ENCODE results near the gene MCMBP. TPM values are rescaled to one million over a fixed set of nuclear protein-coding genes. Genes with fewer than 3 reads are reported as not detected.

MCMBP gene
- total RNA-seq, 1 donor from 2014 or later, result 42.9 TPM

GRCh38 chr10:119781498-119781897, 91.1 kb downstream of the MCMBP start:
- Mint-ChIP-seq H3K4me1 (peaks cover 24% of the 10 kb centered on the region), H3K9me3 (no peaks in the 10 kb centered on the region), H3K27ac (no peak overlapping the region), H3K36me3 (peaks cover 2% of the 10 kb centered on the region), H3K27me3 (ENCODE audit: low read depth) (no peaks in the 10 kb centered on the region), H3K4me3 (no peak overlapping the region)
- TF ChIP-seq CTCF (IDR thresholded peaks at IDR 0.05; ENCODE audit: unreplicated experiment), result no peak
- DNase-seq (ENCODE audit: low spot score in 2 of 2, unreplicated experiment in 2 of 2), result no peak

- H3K27me3 Mint-ChIP-seq (ENCODE audit: low read depth), result no peaks in the 10 kb centered on the region
- DNase-seq (ENCODE audit: low spot score in 2 of 2, unreplicated experiment in 2 of 2), result no peak
- no peak overlapping the region for H3K4me3 Mint-ChIP-seq
- H3K36me3 Mint-ChIP-seq, result peaks cover 2% of the 10 kb centered on the region
- H3K9me3 Mint-ChIP-seq, result no peaks in the 10 kb centered on the region
- H3K4me1 Mint-ChIP-seq, result peaks cover 19% of the 10 kb centered on the region
- no peak for TF ChIP-seq CTCF (IDR thresholded peaks at IDR 0.05; ENCODE audit: unreplicated experiment)
- no peak overlapping the region for H3K27ac Mint-ChIP-seq
These were observed 91.7 kb downstream of the MCMBP start for GRCh38 chr10:119780879-119781480.

Other genes with a start within 250 kb of the MCMBP start
- gene BAG3, start 221.5 kb downstream of the MCMBP start, total RNA-seq, result 22.2 to 23.3 TPM (median 23.0 TPM) in 3 replicates
- gene INPP5F, start 146.8 kb downstream of the MCMBP start, total RNA-seq, result 55.8 to 56.5 TPM (median 56.0 TPM) in 3 replicates
- 59.0 to 64.3 TPM (median 62.3 TPM) in 3 replicates for gene SEC23IP, start 19.9 kb upstream of the MCMBP start, total RNA-seq

All from mesothelial cell of epicardium (in vitro differentiated cells).